T-helper 2 cell treated with Interferon-gamma antibody and Interleukin-4, amounts not matched to agents 5 μg/mL and 100 μg/mL, for 36 hours (primary cell): ENCODE results near the gene OR2T11.
"Not testable (repeated sequence)": the region's sequence is repeated elsewhere in the genome, so short reads cannot be mapped to it uniquely, and the experiment has no call there.

Experiments
- DNase-seq: peaks from one replicate; pipeline ENCODE4 v3.0.0; 2021; ENCODE audit warnings: low spot score
- H3K27ac Mint-ChIP-seq: one replicate; pipeline ENCODE4 v1.8.0; 2021; ENCODE audit warnings: mild to moderate bottlenecking, mixed read lengths
- H3K27me3 Mint-ChIP-seq: one replicate; pipeline ENCODE4 v1.8.0; 2021; ENCODE audit warnings: low read depth, mixed read lengths
- H3K36me3 Mint-ChIP-seq: one replicate; pipeline ENCODE4 v1.8.0; 2021; ENCODE audit warnings: low read depth, mixed read lengths
- H3K4me1 Mint-ChIP-seq: one replicate; pipeline ENCODE4 v1.8.0; 2021; ENCODE audit warnings: low read depth, mixed read lengths
- H3K4me3 Mint-ChIP-seq: one replicate; pipeline ENCODE4 v1.8.0; 2022; ENCODE audit warnings: mild to moderate bottlenecking, moderate library complexity, mixed read lengths
- H3K9me3 Mint-ChIP-seq: one replicate; pipeline ENCODE4 v1.8.0; 2021; ENCODE audit warnings: mixed read lengths

The OR2T11 gene

GRCh38 chr1:248596615-248597014 lies 38.3 kb downstream of the OR2T11 start:
- no peak overlapping the region for H3K27ac Mint-ChIP-seq
- DNase-seq = no peak
- no peaks in the 10 kb centered on the region for H3K27me3 Mint-ChIP-seq
- no peak overlapping the region for H3K4me3 Mint-ChIP-seq
- no peaks in the 10 kb centered on the region for H3K9me3 Mint-ChIP-seq
- peaks cover 4% of the 10 kb centered on the region for H3K4me1 Mint-ChIP-seq
- no peaks in the 10 kb centered on the region for H3K36me3 Mint-ChIP-seq

DNA sequence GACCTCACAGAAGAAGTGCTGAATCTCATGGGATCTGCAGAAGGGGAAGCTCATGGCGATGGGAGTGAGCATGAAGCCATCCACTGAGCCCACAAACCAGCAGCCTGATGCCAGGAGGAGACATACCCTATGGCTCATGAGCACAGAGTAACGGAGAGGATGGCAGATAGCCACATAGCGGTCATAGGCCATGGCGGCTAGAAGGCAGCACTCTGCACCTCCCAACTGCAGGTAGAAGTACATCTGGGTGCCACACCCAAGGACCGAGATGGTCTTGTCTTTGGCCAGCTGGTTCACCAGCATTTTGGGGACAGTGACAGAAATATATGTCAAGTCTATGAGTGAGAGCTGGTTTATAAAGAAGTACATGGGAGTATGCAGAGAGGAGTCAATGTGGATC lies 41.7 kb downstream of the OR2T11 start:
- H3K27ac Mint-ChIP-seq = no peak overlapping the region
- peaks cover 4% of the 10 kb centered on the region for H3K4me1 Mint-ChIP-seq
- H3K9me3 Mint-ChIP-seq = no peaks in the 10 kb centered on the region
- no peaks in the 10 kb centered on the region for H3K27me3 Mint-ChIP-seq
- H3K4me3 Mint-ChIP-seq = no peak overlapping the region
- H3K36me3 Mint-ChIP-seq = no peaks in the 10 kb centered on the region
- DNase-seq = no peak

DNA sequence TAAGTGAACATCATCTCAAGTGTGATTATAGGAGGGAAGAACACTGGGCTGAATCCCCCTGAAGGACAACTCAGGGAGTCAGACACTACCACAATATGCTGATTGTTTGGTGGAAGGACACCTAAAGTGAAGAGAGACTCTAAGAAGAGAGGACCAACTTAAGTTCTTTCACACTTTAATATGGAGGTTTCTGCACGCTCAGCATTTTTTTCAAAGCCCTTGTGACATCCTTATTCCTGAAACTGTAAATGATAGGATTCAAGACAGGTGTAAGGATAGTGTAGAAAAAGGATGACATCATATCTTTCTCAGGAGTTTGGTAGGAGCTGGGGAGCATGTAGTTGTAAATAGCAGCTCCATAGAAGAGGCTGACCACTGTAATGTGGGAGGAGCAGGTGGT lies 42.2 kb downstream of the OR2T11 start:
- Mint-ChIP-seq H3K4me1 (peaks cover 4% of the 10 kb centered on the region), H3K9me3 (no peaks in the 10 kb centered on the region), H3K27me3 (no peaks in the 10 kb centered on the region), H3K4me3 (no peak overlapping the region), H3K27ac (no peak overlapping the region), H3K36me3 (no peaks in the 10 kb centered on the region)
- no peak for DNase-seq

GRCh38 chr1:248590055-248590454 lies 44.8 kb downstream of the OR2T11 start:
- Mint-ChIP-seq H3K4me3 (no peak overlapping the region), H3K27ac (no peak overlapping the region), H3K4me1 (peaks cover 5% of the 10 kb centered on the region), H3K9me3 (no peaks in the 10 kb centered on the region), H3K27me3 (no peaks in the 10 kb centered on the region), H3K36me3 (no peaks in the 10 kb centered on the region)
- no peak for DNase-seq

DNA sequence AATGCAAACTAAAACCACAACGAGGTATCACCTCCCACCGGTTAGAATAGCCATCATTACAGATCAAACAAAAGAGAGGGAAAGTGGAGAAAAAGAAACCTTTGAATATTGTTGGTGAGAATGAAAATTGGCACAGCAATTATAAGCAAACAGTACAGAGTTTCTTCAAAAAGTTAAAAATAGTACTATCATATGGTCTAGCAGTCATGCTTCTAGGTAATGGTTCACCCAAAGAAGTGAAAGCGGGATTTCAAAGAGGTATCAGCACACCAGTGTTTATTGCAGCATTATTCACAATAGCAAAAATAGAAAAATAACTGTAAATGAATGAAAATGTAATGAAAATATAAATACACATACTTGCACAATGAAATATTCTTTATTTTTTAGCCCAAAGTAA lies 45.6 kb downstream of the OR2T11 start:
- H3K27ac Mint-ChIP-seq = no peak overlapping the region
- H3K9me3 Mint-ChIP-seq = no peaks in the 10 kb centered on the region
- no peak overlapping the region for H3K4me3 Mint-ChIP-seq
- no peaks in the 10 kb centered on the region for H3K27me3 Mint-ChIP-seq
- DNase-seq = no peak
- no peaks in the 10 kb centered on the region for H3K36me3 Mint-ChIP-seq
- peaks cover 9% of the 10 kb centered on the region for H3K4me1 Mint-ChIP-seq

DNA sequence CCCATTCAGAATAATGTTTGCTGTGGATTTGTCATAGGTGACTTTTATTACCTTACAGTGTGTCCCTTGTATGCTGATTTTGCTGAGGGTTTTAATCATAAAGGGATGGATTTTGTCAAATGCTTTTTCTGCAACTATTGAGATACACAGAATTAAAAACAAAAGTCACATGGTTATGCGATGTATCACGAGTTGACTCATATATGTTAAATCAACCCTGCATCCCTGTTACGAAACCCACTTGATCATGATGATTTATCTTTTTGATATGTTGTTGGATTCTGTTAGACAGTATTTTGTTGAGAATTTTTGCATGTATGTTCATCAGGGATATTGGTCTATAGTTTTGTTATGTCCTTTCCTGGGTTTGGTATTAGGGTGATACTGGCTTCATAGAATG lies 49.6 kb downstream of the OR2T11 start:
- Mint-ChIP-seq H3K4me1 (peaks cover 11% of the 10 kb centered on the region), H3K36me3 (no peaks in the 10 kb centered on the region), H3K4me3 (no peak overlapping the region), H3K27me3 (no peaks in the 10 kb centered on the region), H3K27ac (no peak overlapping the region), H3K9me3 (no peaks in the 10 kb centered on the region)
- no peak for DNase-seq

DNA sequence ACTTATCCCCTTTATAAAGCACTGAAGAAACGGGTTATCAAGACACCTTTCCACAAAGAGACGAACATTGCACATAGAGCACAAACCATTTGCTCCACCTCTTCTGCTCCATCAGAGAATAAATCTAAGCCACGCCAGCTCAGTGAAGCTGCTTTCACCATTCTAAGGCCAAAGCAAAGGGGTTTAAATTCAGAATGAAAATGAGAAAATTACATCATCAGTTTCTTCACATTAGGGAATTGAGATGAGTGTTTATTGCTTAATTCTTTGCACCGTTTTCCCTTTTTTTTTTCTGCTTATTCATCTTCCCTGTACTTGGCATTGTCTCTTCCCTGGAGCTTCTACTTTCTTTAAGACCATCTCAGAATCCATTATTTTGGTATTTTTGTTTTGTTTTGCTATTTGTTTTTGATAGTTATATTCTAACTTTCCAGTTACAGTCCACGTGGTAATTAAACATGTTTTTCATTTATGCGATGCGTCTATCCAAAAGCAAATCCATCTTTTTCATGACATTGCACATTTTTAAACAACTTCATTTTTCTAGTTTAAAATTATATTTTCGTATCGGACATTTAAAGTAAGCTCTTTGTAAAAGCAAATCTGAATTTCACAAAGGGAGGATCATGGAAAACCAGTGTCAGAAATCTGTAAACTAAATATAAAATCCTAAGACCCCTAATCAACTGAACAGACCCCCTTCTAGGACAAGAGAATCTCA lies 58.5 kb downstream of the OR2T11 start:
- Mint-ChIP-seq H3K27ac (no peak overlapping the region), H3K4me1 (peaks cover 8% of the 10 kb centered on the region), H3K27me3 (peaks cover 2% of the 10 kb centered on the region), H3K9me3 (peaks cover 5% of the 10 kb centered on the region), H3K4me3 (no peak overlapping the region), H3K36me3 (no peaks in the 10 kb centered on the region)
- DNase-seq = no peak

DNA sequence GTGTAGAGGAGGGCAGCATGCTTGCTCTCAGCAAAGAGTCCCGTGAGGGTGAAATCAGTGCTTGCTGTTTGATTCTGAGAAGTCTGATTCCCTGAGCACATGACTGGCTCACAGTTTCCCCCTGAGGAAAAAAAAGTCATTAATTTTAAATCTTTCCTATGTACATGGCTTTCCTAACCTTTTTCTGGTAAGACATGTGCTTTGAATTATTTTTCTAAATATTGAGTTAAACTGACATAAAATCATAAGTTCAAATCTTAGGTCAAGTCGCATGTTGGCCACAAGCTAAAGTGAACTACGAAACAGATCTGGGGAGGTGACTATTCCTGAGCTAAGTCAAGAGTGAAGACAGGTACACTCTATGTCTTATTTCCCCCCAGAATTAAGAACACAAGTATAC lies 60.2 kb downstream of the OR2T11 start, which contains the start of gene OR2T34:
TSS of gene OR2T34 (minus strand) at position 101 of the 400 bp plus-strand sequence. CDS start at position 101, 0 bp downstream.
- not testable (repeated sequence) for H3K9me3 Mint-ChIP-seq, DNase-seq, H3K4me1 Mint-ChIP-seq, H3K4me3 Mint-ChIP-seq, H3K36me3 Mint-ChIP-seq, H3K27me3 Mint-ChIP-seq, H3K27ac Mint-ChIP-seq

DNA sequence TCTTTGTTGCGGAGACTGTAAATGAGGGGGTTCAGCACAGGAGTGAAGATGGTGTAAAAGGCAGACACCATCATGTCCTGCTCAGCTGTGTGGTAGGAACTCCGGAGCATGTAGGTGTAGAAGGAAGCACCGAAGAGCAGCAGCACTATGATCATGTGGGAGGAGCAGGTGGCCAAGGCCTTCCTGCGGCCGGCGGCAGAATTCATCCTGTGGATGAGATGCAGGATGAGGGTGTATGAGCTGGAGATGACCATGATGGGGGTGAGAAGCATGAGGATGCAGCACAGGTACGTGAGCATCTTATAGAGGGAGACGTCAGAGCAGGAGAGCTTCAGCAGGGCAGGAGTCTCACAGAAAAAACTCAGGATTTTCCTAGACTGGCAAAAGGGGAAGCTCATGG lies 61.0 kb downstream of the OR2T11 start:
- DNase-seq, H3K4me1 Mint-ChIP-seq, H3K4me3 Mint-ChIP-seq, H3K9me3 Mint-ChIP-seq, H3K27me3 Mint-ChIP-seq, H3K36me3 Mint-ChIP-seq, H3K27ac Mint-ChIP-seq: not testable (repeated sequence)
